HepG2 (cell line): ENCODE data around the gene TNIP1. TPM values are rescaled to one million over a fixed set of nuclear protein-coding genes. Genes with fewer than 3 reads are reported as not detected.

ENCODE experiments used
- BCLAF1 ChIP-seq: fragments of 450-650 bp; IDR thresholded peaks from 2 replicates; pipeline ENCODE4 v1.6.1; 2017; ENCODE audit warnings: mild to moderate bottlenecking
- CENPX ChIP-seq: sonication (generic); formaldehyde crosslinking; IDR thresholded peaks from 2 replicates; pipeline ENCODE4 v1.9.0; 2021; ENCODE audit warnings: mild to moderate bottlenecking, missing genetic modification reagents, moderate library complexity
- DR1 ChIP-seq: sonication (generic); formaldehyde crosslinking; IDR thresholded peaks from 2 replicates; pipeline ENCODE4 v1.8.0; 2021; ENCODE audit warnings: mild to moderate bottlenecking, missing genetic modification reagents, inconsistent platforms
- FOXP1 ChIP-seq, 2 experiments: fragments of 450-650 bp in 1 of 2; IDR thresholded peaks; 2 replicates each; pipeline ENCODE4 v1.6.1; 2017 to 2018; ENCODE audit warnings: antibody characterized with exemption in 1 of 2
- HMG20B ChIP-seq: conservative IDR thresholded peaks from 2 replicates; pipeline ENCODE4 v1.6.1; 2016; ENCODE audit warnings: missing genetic modification reagents, missing compliant biosample characterization
- HNRNPK ChIP-seq: fragments of 200-400 bp; formaldehyde crosslinking; IDR thresholded peaks from 2 replicates; pipeline ENCODE4 v1.6.1; 2018; ENCODE audit warnings: low read length, low read depth, moderate library complexity, mild to moderate bottlenecking; ENCODE audit not compliant: poor library complexity, severe bottlenecking
- MAFG ChIP-seq: sonication (generic); formaldehyde crosslinking; IDR thresholded peaks from 2 replicates; pipeline ENCODE4 v1.5.1; 2020; ENCODE audit warnings: mild to moderate bottlenecking, missing genetic modification reagents
- MTERF4 ChIP-seq: sonication (generic); formaldehyde crosslinking; IDR thresholded peaks from 2 replicates; pipeline ENCODE4 v1.8.0; 2023; ENCODE audit warnings: mild to moderate bottlenecking, missing genetic modification reagents
- RAD51 ChIP-seq: fragments of 450-650 bp; IDR thresholded peaks from 2 replicates; pipeline ENCODE4 v1.6.1; 2016; ENCODE audit warnings: borderline replicate concordance
- SP140L ChIP-seq: sonication (generic); formaldehyde crosslinking; IDR thresholded peaks from 2 replicates; pipeline ENCODE4 v1.4.0; 2020; ENCODE audit warnings: missing genetic modification reagents, borderline replicate concordance
- TEAD3 ChIP-seq: optimal IDR thresholded peaks from 2 replicates; pipeline ENCODE3; 2016; ENCODE audit warnings: borderline replicate concordance
- TOPORS ChIP-seq: sonication (generic); formaldehyde crosslinking; IDR thresholded peaks from 2 replicates; pipeline ENCODE4 v1.8.0; 2023; ENCODE audit warnings: mild to moderate bottlenecking, missing genetic modification reagents
- ZFP41 ChIP-seq: sonication (generic); formaldehyde crosslinking; IDR thresholded peaks from 2 replicates; pipeline ENCODE4 v1.4.0; 2020; ENCODE audit warnings: mild to moderate bottlenecking, missing genetic modification reagents, borderline replicate concordance
- ZFX ChIP-seq: sonication (generic); formaldehyde crosslinking; IDR thresholded peaks from 2 replicates; pipeline ENCODE4 v1.4.0; 2020; ENCODE audit warnings: mild to moderate bottlenecking, low read depth, missing genetic modification reagents, moderate library complexity
- ZNF121 ChIP-seq: sonication (generic); formaldehyde crosslinking; IDR thresholded peaks from 2 replicates; pipeline ENCODE4 v1.5.0; 2020; ENCODE audit warnings: mild to moderate bottlenecking, missing genetic modification reagents
- ZNF282 ChIP-seq: fragments of 450-650 bp; IDR thresholded peaks from 2 replicates; pipeline ENCODE4 v1.6.1; 2018; ENCODE audit not compliant: partially characterized antibody
- ZNF512B ChIP-seq: sonication (generic); formaldehyde crosslinking; IDR thresholded peaks from 2 replicates; pipeline ENCODE4 v1.5.1; 2020; ENCODE audit warnings: missing genetic modification reagents, mild to moderate bottlenecking, borderline replicate concordance
- ZNF605 ChIP-seq: sonication (generic); formaldehyde crosslinking; IDR thresholded peaks from 2 replicates; pipeline ENCODE4 v1.8.0; 2022; ENCODE audit warnings: mild to moderate bottlenecking, missing genetic modification reagents
- ZSCAN25 ChIP-seq: sonication (generic); formaldehyde crosslinking; IDR thresholded peaks from 2 replicates; pipeline ENCODE4 v1.8.0; 2022; ENCODE audit warnings: mild to moderate bottlenecking, missing genetic modification reagents
- ZSCAN5A ChIP-seq: sonication (generic); formaldehyde crosslinking; IDR thresholded peaks from 2 replicates; pipeline ENCODE4 v1.8.0; 2022; ENCODE audit warnings: mild to moderate bottlenecking, missing genetic modification reagents, borderline replicate concordance
- polyA plus RNA-seq, 8 experiments: library from polyadenylated mRNA; depleted of rRNA in 3 of 8; stranded (reverse) in 7 of 8; unstranded in 1 of 8; fragments of >200 nt; fragmentation: Illumina TruSeq in 4 of 8; extraction: Trizol in 4 of 8; gene quantifications; 2 replicates each; pipeline versions ENCODE4 v1.2.1 to v1.2.3, GENCODE V29; 2011 to 2016; ENCODE audit warnings: low read depth in 4 of 8, missing spikeins in 1 of 8, mixed read lengths in 1 of 8; ENCODE audit not compliant: insufficient read depth in 1 of 8
- total RNA-seq, 5 experiments: library from RNA; depleted of rRNA; stranded (reverse); fragments of >200 nt; fragmentation: Illumina TruSeq; extraction: Trizol; gene quantifications; 2 replicates each; pipeline ENCODE4 v1.2.3, GENCODE V29; 2016; ENCODE audit warnings: low read depth in 1 of 5

Gene TNIP1
- total and polyA plus RNA-seq, 2 of the 13 experiments (the other 11 are each of a cell fraction or from before 2014, with no cell fraction given) = 26.2 to 45.9 TPM

- TF ChIP-seq ZNF282 (no peak), BCLAF1 (no peak), ZFX (CRISPR knock-in tag) (peak; percentile 99), HNRNPK (peak; percentile 75), ZNF512B (no peak), ZSCAN5A (CRISPR knock-in tag) (0 out of 2 replicates have a peak, but pooled peaks have one; percentile 38), ZNF605 (peak; percentile 94), DR1 (CRISPR knock-in tag) (peak; percentile 85), FOXP1 (IDR thresholded peaks at IDR 0.05) (no peak), FOXP1 (CRISPR knock-in tag; IDR thresholded peaks at IDR 0.05) (peak; percentile 29; the same call in 1 of the 2 replicates), ZNF121 (CRISPR knock-in tag) (peak; percentile 71), SP140L (CRISPR knock-in tag) (no peak), HMG20B (CRISPR knock-in tag) (no peak), MAFG (CRISPR knock-in tag) (no peak), MTERF4 (CRISPR knock-in tag) (peak; percentile 67; the same call in 1 of the 2 replicates), RAD51 (no peak), ZSCAN25 (CRISPR knock-in tag) (peak; percentile 60; the same call in 1 of the 2 replicates), CENPX (no peak), ZFP41 (peak; percentile 76; the same call in 1 of the 2 replicates), TOPORS (CRISPR knock-in tag) (no peak), TEAD3 (CRISPR knock-in tag) (peak; percentile 50)
Observed at GRCh38 chr5:151080613-151081430, at the start of gene TNIP1 (continued).
